ENCODE measurements around the gene RIPK3. TPM values are rescaled to one million over a fixed set of nuclear protein-coding genes. Genes with fewer than 3 reads are reported as not detected.

Gene RIPK3
- total and polyA plus RNA-seq, 2 of the 8 experiments (the other 6 are each of a cell fraction or from before 2014, with no cell fraction given) = 0.24 to 0.39 TPM

DNA sequence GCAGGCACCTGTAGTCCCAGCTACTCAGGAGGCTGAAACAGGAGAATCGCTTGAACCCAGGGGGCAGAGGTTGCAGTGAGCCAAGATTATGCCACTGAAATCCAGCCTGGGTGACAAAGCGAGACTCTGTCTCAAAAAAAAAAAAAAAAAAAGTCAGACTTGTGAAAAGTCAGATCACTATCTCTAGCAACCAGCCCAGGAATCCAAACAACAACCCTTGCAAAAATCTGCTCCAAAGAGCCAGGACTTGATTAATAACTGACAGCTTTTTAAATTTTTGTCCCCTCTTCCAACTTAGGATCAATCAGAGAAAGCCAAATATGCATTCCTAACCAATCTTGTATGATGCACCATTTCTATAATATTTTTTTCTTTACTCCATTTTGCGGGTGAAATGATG, 20.5 kb upstream of the RIPK3 start:
- no peaks in the 10 kb centered on the region for H3K79me2 ChIP-seq (ENCODE audit: control insufficient read depth in 1 of 2, insufficient read depth in 2 of 2, low read length in 2 of 2)
- no peak overlapping the region for H2AK5ac ChIP-seq (ENCODE audit: low read depth, low read length)
- no peak for DNase-seq (ENCODE audit: low read depth in 1 of 2, low spot score in 2 of 2)
- no peak overlapping the region for H3K56ac ChIP-seq (replicated peaks; ENCODE audit: insufficient read length, low read depth, low read length)
- no peak overlapping the region for H4K5ac ChIP-seq (ENCODE audit: insufficient read length, low read depth, low read length)
- no peaks in the 10 kb centered on the region for H3K4me1 ChIP-seq (replicated peaks in 1 of 4; ENCODE audit: control insufficient read depth in 3 of 4, insufficient read depth in 4 of 4, low read length in 3 of 4)
- CTCF ChIA-PET (ENCODE audit: partially characterized antibody) = interaction anchor here (1.7 to 6.9 kb wide), 8 partner anchors 9 to 76 kb away, joined by 4 to 52 read pairs (median 17); partner anchors contain the start of genes ADCY4, CBLN3, KHNYN and RIPK3
- H2BK5ac ChIP-seq (ENCODE audit: low read depth, low read length) = no peak overlapping the region
- H3K27ac ChIP-seq (ENCODE audit: low read depth, low read length) = no peak overlapping the region
- H3K4ac ChIP-seq (replicated peaks; ENCODE audit: insufficient read length, low read depth, low read length) = no peak overlapping the region
- no peak overlapping the region for H3K23ac ChIP-seq (ENCODE audit: insufficient read length)
- POLR2A ChIA-PET (ENCODE audit: partially characterized antibody) = no interaction called here
- no peak overlapping the region for H2BK20ac ChIP-seq (ENCODE audit: low read length)
- no peak overlapping the region for H4K91ac ChIP-seq (replicated peaks; ENCODE audit: insufficient read length, low read length)
- no peak overlapping the region; the same call in 1 of the 2 replicates for H4K8ac ChIP-seq (ENCODE audit: extremely low read depth, insufficient read depth, low read length)
- WGBS, 2 experiments (ENCODE audit: extremely low coverage in 1 of 2, insufficient coverage in 1 of 2, insufficient read length in 1 of 2, insufficient replicate concordance in 2 of 2, low coverage in 1 of 2, low lambda C conversion rate in 2 of 2, missing lambda C conversion rate in 1 of 2) = 86% methylated on average over 2 of the region's 3 CpGs; no CpG with 5 or more reads in 1 of the 2 experiments
- H2BK15ac ChIP-seq (ENCODE audit: low read length) = no peak overlapping the region
- no peak overlapping the region for H3K4me3 ChIP-seq (ENCODE audit: extremely low read depth in 1 of 4, insufficient read depth in 2 of 4, low read depth in 3 of 4, low read length in 4 of 4)
- no peaks in the 10 kb centered on the region for H3K79me1 ChIP-seq (ENCODE audit: low read depth, low read length)
- H3K9ac ChIP-seq (replicated peaks in 1 of 4; ENCODE audit: extremely low read depth in 1 of 4, low read depth in 3 of 4, low read length in 3 of 4) = no peak overlapping the region
- no peak overlapping the region for H3K18ac ChIP-seq (ENCODE audit: extremely low read depth, low read length)
- H2AFZ ChIP-seq (ENCODE audit: low read length) = no peak overlapping the region
- no peaks in the 10 kb centered on the region for H3K9me3 ChIP-seq (ENCODE audit: insufficient read depth in 2 of 2, low read depth in 1 of 2, low read length in 1 of 2)
- no peak for FAIRE-seq
- H3K36me3 ChIP-seq (ENCODE audit: control insufficient read depth in 2 of 4, insufficient read depth in 4 of 4, low read length in 3 of 4) = no peaks in the 10 kb centered on the region
- H3K27me3 ChIP-seq (replicated peaks in 1 of 4; ENCODE audit: control insufficient read depth in 3 of 4, extremely low read depth in 1 of 4, insufficient read depth in 3 of 4, low read length in 3 of 4) = peaks cover 0 to 8% (median 2%) of the 10 kb centered on the region in 4 experiments; a peak in 4 of 7 replicates
- H3K14ac ChIP-seq (ENCODE audit: insufficient read length) = no peak overlapping the region
- no peak overlapping the region for H2BK12ac ChIP-seq (ENCODE audit: low read depth, low read length)
- no peaks in the 10 kb centered on the region for H4K20me1 ChIP-seq (replicated peaks in 1 of 2; ENCODE audit: control insufficient read depth in 1 of 2, insufficient read depth in 2 of 2, low read length in 2 of 2)
- H3K4me2 ChIP-seq (ENCODE audit: insufficient read depth in 1 of 2, low read depth in 2 of 2, low read length in 2 of 2) = no peak overlapping the region
- no peak overlapping the region for H2BK120ac ChIP-seq (replicated peaks; ENCODE audit: low read depth, low read length)
- TF ChIP-seq SIRT6 (IDR thresholded peaks at IDR 0.05; ENCODE audit: low read length) = no peak
- no peak for TF ChIP-seq ASH2L (IDR thresholded peaks at IDR 0.05; ENCODE audit: low read length)
- TF ChIP-seq SAP30 (IDR thresholded peaks at IDR 0.05; ENCODE audit: insufficient read depth, insufficient replicate concordance, low read length) = no peak
- no peak for TF ChIP-seq SP1 (IDR thresholded peaks at IDR 0.05; ENCODE audit: low read depth, low read length)
- no peak for TF ChIP-seq SRF (IDR thresholded peaks at IDR 0.05; ENCODE audit: low read depth, low read length)
- H3K23me2 ChIP-seq (ENCODE audit: low read depth, low read length) = no peaks in the 10 kb centered on the region
